NCI-H82 treated with DMSO at 0.1 percent for 48 hours (cell line): Measurements from ENCODE around the gene SCAMP3.
"Not testable (repeated sequence)": the region's sequence is repeated elsewhere in the genome, so short reads cannot be mapped to it uniquely, and the experiment has no call there.

Experiments used
- DNase-seq: peaks from one replicate; lab custom pipeline; 2025; ENCODE audit not compliant: unreplicated experiment; lab: John Stamatoyannopoulos, UW

Gene SCAMP3

GRCh38 chr1:155261852-155262673 is at the start of gene SCAMP3:
Gene SCAMP3 (minus strand): TSS chr1:155262360. CDS start chr1:155262151, 209 bp downstream.
- peak; percentile 99 for DNase-seq

- no peak for DNase-seq
These were observed 47.4 kb upstream of the SCAMP3 start for GRCh38 chr1:155309423-155310021.

GRCh38 chr1:155308493-155309422 is 46.6 kb upstream of the SCAMP3 start, which contains the start of gene FDPS:
Gene FDPS (plus strand): TSS chr1:155308866. CDS start chr1:155309790, 924 bp downstream.
- DNase-seq = peak; percentile 99

GRCh38 chr1:155307247-155307740 is 45.1 kb upstream of the SCAMP3 start:
- DNase-seq = peak; percentile 25

GRCh38 chr1:155305881-155306391 is 43.8 kb upstream of the SCAMP3 start:
- DNase-seq = no peak

- no peak for DNase-seq
These were observed 42.5 kb upstream of the SCAMP3 start for GRCh38 chr1:155304558-155305063.

GRCh38 chr1:155301342-155301841 is 39.2 kb upstream of the SCAMP3 start, which contains the start of gene PKLR:
Gene PKLR (minus strand): TSS chr1:155301438. CDS start chr1:155301395, 43 bp downstream.
- DNase-seq = no peak

- DNase-seq = no peak
These were observed 38.6 kb upstream of the SCAMP3 start for GRCh38 chr1:155300553-155301329.

GRCh38 chr1:155300024-155300423 is 37.9 kb upstream of the SCAMP3 start:
- no peak for DNase-seq

- no peak for DNase-seq
These were observed 35.2 kb upstream of the SCAMP3 start for GRCh38 chr1:155297384-155297783.

- no peak for DNase-seq
These were observed 34.5 kb upstream of the SCAMP3 start for GRCh38 chr1:155296661-155297060.

- DNase-seq = no peak
These were observed 33.7 kb upstream of the SCAMP3 start for GRCh38 chr1:155295942-155296267.

- DNase-seq = no peak
These were observed 33.2 kb upstream of the SCAMP3 start for GRCh38 chr1:155295183-155295941.

GRCh38 chr1:155294520-155295182 is 32.5 kb upstream of the SCAMP3 start:
- no peak for DNase-seq

GRCh38 chr1:155293086-155293749 is 31.1 kb upstream of the SCAMP3 start:
- no peak for DNase-seq

GRCh38 chr1:155291006-155291405 is 28.8 kb upstream of the SCAMP3 start:
- DNase-seq = not testable (repeated sequence)

- no peak for DNase-seq
These were observed 25.9 kb upstream of the SCAMP3 start for GRCh38 chr1:155287987-155288543.

GRCh38 chr1:155286544-155286943 is 24.4 kb upstream of the SCAMP3 start:
- no peak for DNase-seq
